Omental fat pad (tissue), 4 donors: ENCODE measurements around the gene IL1RAPL2. TPM values are rescaled to one million over a fixed set of nuclear protein-coding genes. Genes with fewer than 3 reads are reported as not detected.

ENCODE experiments used
- ATAC-seq: fragments of 150-250 bp; one replicate; pipeline ENCODE4 v1.9.1; 2016; ENCODE audit warnings: mild to moderate bottlenecking, moderate library complexity; ENCODE audit not compliant: low FRiP score
- DNase-seq: peaks from one replicate; pipeline ENCODE4 v3.0.0-alpha.2; 2019; ENCODE audit warnings: low spot score
- CTCF ChIP-seq, 3 donors: fragments of 450-650 bp; IDR thresholded peaks; one replicate each; pipeline ENCODE4 v1.5.1; 2016 to 2017; ENCODE audit warnings: antibody characterized with exemption in 3 of 3, mild to moderate bottlenecking in 3 of 3, moderate library complexity in 2 of 3
- total RNA-seq, 4 donors: library from RNA; depleted of rRNA; stranded (reverse); fragments of >200 nt; gene quantifications; one replicate each; pipeline ENCODE4 v1.1.0, GENCODE V29; 2016

The IL1RAPL2 gene
- total RNA-seq, 4 donors from 2014 or later: 0.09 TPM; not detected in 3

GRCh38 chrX:105038672-105039328 lies 472.8 kb downstream of the IL1RAPL2 start:
- no peak for TF ChIP-seq CTCF (IDR thresholded peaks at IDR 0.05)
- DNase-seq (no peak), ATAC-seq (no peak)

GRCh38 chrX:105050921-105051320 lies 484.9 kb downstream of the IL1RAPL2 start:
- ATAC-seq: no peak
- TF ChIP-seq CTCF (IDR thresholded peaks at IDR 0.05): no peak
- no peak for DNase-seq

GRCh38 chrX:105051364-105051763 lies 485.4 kb downstream of the IL1RAPL2 start:
- TF ChIP-seq CTCF (IDR thresholded peaks at IDR 0.05): no peak
- ATAC-seq (no peak), DNase-seq (no peak)

GRCh38 chrX:105052926-105053325 lies 486.9 kb downstream of the IL1RAPL2 start:
- no peak for DNase-seq
- no peak for ATAC-seq
- no peak for TF ChIP-seq CTCF (IDR thresholded peaks at IDR 0.05)

GRCh38 chrX:105063743-105064142 lies 497.7 kb downstream of the IL1RAPL2 start:
- ATAC-seq (no peak), DNase-seq (no peak)
- no peak for TF ChIP-seq CTCF (IDR thresholded peaks at IDR 0.05)

- DNase-seq (no peak), ATAC-seq (no peak)
- no peak for TF ChIP-seq CTCF (IDR thresholded peaks at IDR 0.05)
Measured at GRCh38 chrX:105098201-105098600, 532.2 kb downstream of the IL1RAPL2 start.

- DNase-seq: no peak
Measured at GRCh38 chrX:105098812-105099211, 532.8 kb downstream of the IL1RAPL2 start.

More at GRCh38 chrX:105098812-105099211, 532.8 kb downstream of the IL1RAPL2 start:
- TF ChIP-seq CTCF (IDR thresholded peaks at IDR 0.05): no peak
- no peak for ATAC-seq
